ENCODE measurements around the gene GAGE12J.
"Not testable (repeated sequence)": the region's sequence is repeated elsewhere in the genome, so short reads cannot be mapped to it uniquely, and the experiment has no call there.

Gene GAGE12J

DNA sequence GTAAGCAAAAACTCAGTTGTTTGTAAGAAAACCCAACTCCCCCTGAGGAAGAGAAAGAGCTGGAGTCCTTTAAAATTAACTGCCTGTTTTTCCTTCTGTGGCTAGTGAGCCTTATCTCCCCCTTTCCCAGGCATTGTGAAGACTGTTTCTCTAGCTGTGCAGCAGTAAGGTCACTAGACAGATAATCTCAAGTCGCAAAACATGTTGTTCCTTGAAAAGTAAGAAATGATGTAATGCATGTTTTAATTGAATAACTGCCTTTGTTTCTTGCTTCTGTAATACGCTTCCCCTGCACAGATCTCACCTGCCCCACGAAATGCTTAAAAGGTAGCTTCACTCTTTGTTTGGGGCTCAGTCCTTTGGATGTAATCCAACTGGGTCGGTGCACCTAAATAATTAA lies 5.8 kb upstream of the GAGE12J start:
- H3K9me3 ChIP-seq (ENCODE audit: low read length) = no peaks in the 10 kb centered on the region
- no peak overlapping the region for H3K4me2 ChIP-seq (ENCODE audit: low read length)
- no peak overlapping the region for H3K9ac ChIP-seq (ENCODE audit: low read length)
- no peak overlapping the region for H2AFZ ChIP-seq (ENCODE audit: low read length)
- H3F3A ChIP-seq (ENCODE audit: insufficient read depth, low read length) = no peaks in the 10 kb centered on the region
- H3K79me2 ChIP-seq (ENCODE audit: insufficient read depth, low read length) = no peaks in the 10 kb centered on the region
- H4K20me1 ChIP-seq (ENCODE audit: insufficient read depth, low read length) = no peaks in the 10 kb centered on the region
- no peaks in the 10 kb centered on the region for H3K36me3 ChIP-seq (ENCODE audit: insufficient read depth, low read length)
- H3K4me3 ChIP-seq (ENCODE audit: low read depth, low read length, poor library complexity, severe bottlenecking) = no peak overlapping the region
- no peaks in the 10 kb centered on the region for H3K9me2 ChIP-seq (ENCODE audit: low read depth, low read length)
- H3K27me3 ChIP-seq (ENCODE audit: insufficient read depth, low read length) = no peaks in the 10 kb centered on the region
- no peak overlapping the region for H3K27ac ChIP-seq (ENCODE audit: low read depth, low read length, poor library complexity, severe bottlenecking)
- H3K4me1 ChIP-seq (ENCODE audit: insufficient read depth, low read length, severe bottlenecking) = no peaks in the 10 kb centered on the region
- no peak for TF ChIP-seq EZH2 (IDR thresholded peaks at IDR 0.05; ENCODE audit: borderline replicate concordance, low read length)
- TF ChIP-seq, protein P1, sequence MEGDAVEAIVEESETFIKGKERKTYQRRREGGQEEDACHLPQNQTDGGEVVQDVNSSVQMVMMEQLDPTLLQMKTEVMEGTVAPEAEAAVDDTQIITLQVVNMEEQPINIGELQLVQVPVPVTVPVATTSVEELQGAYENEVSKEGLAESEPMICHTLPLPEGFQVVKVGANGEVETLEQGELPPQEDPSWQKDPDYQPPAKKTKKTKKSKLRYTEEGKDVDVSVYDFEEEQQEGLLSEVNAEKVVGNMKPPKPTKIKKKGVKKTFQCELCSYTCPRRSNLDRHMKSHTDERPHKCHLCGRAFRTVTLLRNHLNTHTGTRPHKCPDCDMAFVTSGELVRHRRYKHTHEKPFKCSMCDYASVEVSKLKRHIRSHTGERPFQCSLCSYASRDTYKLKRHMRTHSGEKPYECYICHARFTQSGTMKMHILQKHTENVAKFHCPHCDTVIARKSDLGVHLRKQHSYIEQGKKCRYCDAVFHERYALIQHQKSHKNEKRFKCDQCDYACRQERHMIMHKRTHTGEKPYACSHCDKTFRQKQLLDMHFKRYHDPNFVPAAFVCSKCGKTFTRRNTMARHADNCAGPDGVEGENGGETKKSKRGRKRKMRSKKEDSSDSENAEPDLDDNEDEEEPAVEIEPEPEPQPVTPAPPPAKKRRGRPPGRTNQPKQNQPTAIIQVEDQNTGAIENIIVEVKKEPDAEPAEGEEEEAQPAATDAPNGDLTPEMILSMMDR (IDR thresholded peaks at IDR 0.05; ENCODE audit: low read length) = no peak

DNA sequence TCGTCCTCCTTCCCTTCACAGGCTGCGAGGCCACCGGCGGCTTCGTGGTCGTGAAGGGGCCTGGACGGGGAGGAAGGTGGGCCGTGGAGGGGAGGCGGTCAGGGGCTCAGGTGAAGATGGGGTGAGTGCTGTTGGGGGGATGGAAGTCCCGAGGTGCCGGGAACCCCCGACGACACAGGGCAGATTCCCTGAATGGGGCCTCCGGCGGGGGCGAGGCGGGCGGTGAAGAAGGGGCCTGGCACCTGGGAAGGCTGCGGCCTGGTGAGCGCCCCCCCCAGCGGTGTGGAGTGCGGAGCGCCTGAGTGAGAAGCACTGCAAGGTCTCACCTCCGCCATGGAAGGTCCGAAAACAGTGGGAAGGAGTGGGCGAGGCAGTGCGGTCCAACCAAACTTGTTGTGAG lies 429 bp downstream of the GAGE12J start:
- not testable (repeated sequence) for H3F3A ChIP-seq (ENCODE audit: insufficient read depth, low read length); H3K4me3 ChIP-seq (ENCODE audit: low read depth, low read length, poor library complexity, severe bottlenecking); H3K27ac ChIP-seq (ENCODE audit: low read depth, low read length, poor library complexity, severe bottlenecking); H3K9me2 ChIP-seq (ENCODE audit: low read depth, low read length); H4K20me1 ChIP-seq (ENCODE audit: insufficient read depth, low read length); H3K9ac ChIP-seq (ENCODE audit: low read length); H2AFZ ChIP-seq (ENCODE audit: low read length); H3K27me3 ChIP-seq (ENCODE audit: insufficient read depth, low read length); H3K4me2 ChIP-seq (ENCODE audit: low read length); H3K79me2 ChIP-seq (ENCODE audit: insufficient read depth, low read length); H3K4me1 ChIP-seq (ENCODE audit: insufficient read depth, low read length, severe bottlenecking); H3K9me3 ChIP-seq (ENCODE audit: low read length); H3K36me3 ChIP-seq (ENCODE audit: insufficient read depth, low read length)

DNA sequence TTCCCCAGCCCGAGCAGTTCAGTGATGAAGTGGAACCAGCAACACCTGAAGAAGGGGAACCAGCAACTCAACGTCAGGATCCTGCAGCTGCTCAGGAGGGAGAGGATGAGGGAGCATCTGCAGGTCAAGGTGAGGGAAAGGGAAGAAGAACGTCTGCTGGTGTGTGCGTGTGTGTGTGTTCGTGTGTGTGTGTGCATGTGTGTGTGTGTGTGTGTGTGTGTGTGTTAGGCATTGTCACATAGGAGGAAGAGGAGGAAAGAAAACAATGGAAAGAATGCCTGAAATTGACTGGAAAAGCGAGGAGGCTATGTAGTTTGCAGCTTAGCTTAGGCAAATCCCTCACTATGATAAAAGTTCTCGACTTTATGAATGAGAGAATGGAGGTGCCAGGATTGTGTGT lies 1.9 kb downstream of the GAGE12J start:
- H3K36me3 ChIP-seq (ENCODE audit: insufficient read depth, low read length); H3K27me3 ChIP-seq (ENCODE audit: insufficient read depth, low read length); H3K27ac ChIP-seq (ENCODE audit: low read depth, low read length, poor library complexity, severe bottlenecking); H3K4me1 ChIP-seq (ENCODE audit: insufficient read depth, low read length, severe bottlenecking); H3K79me2 ChIP-seq (ENCODE audit: insufficient read depth, low read length); H2AFZ ChIP-seq (ENCODE audit: low read length); H3K9me2 ChIP-seq (ENCODE audit: low read depth, low read length); H4K20me1 ChIP-seq (ENCODE audit: insufficient read depth, low read length); H3K4me3 ChIP-seq (ENCODE audit: low read depth, low read length, poor library complexity, severe bottlenecking); H3K9ac ChIP-seq (ENCODE audit: low read length); H3K4me2 ChIP-seq (ENCODE audit: low read length); H3F3A ChIP-seq (ENCODE audit: insufficient read depth, low read length); H3K9me3 ChIP-seq (ENCODE audit: low read length): not testable (repeated sequence)

DNA sequence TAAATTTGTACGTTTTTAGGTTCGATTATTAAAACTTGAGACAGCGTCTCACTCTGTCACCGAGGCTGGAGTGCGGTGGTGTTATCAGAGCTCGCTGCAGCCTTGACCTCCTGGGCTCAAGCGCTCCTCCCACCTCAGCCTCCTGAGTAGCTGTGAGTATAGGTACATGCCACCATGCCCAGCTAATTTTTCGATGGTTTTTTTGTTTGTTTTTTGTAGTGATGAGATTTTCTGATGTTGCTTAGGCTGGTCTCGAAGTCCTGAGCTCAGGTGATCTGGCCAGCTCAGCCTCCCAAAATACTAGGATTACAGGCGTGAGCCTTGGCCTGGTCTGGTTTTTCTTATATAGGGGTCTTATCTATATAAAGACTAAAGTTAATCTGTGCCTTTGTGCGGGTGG lies 8.6 kb downstream of the GAGE12J start:
- H3K36me3 ChIP-seq (ENCODE audit: insufficient read depth, low read length); H3K4me3 ChIP-seq (ENCODE audit: low read depth, low read length, poor library complexity, severe bottlenecking); H3K9ac ChIP-seq (ENCODE audit: low read length); H3K79me2 ChIP-seq (ENCODE audit: insufficient read depth, low read length); H4K20me1 ChIP-seq (ENCODE audit: insufficient read depth, low read length); H3K27me3 ChIP-seq (ENCODE audit: insufficient read depth, low read length); H2AFZ ChIP-seq (ENCODE audit: low read length); H3K9me3 ChIP-seq (ENCODE audit: low read length); H3K4me1 ChIP-seq (ENCODE audit: insufficient read depth, low read length, severe bottlenecking); H3K27ac ChIP-seq (ENCODE audit: low read depth, low read length, poor library complexity, severe bottlenecking); H3K4me2 ChIP-seq (ENCODE audit: low read length); H3K9me2 ChIP-seq (ENCODE audit: low read depth, low read length); H3F3A ChIP-seq (ENCODE audit: insufficient read depth, low read length): not testable (repeated sequence)

DNA sequence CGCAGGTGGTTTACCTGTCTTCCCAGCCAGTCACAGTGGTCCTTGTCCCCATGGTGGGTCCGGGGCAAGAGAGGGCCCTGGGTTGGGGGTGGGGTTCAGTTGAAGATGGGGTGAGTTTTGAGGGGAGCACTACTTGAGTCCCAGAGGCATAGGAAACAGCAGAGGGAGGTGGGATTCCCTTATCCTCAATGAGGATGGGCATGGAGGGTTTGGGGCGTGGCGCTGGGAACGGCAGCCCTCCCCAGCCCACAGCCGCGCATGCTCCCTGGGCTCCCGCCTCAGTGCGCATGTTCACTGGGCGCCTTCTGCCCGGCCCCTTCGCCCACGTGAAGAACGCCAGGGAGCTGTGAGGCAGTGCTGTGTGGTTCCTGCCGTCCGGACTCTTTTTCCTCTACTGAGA lies 9.4 kb downstream of the GAGE12J start, which contains the start of gene GAGE13:
TSS of gene GAGE13 (plus strand) at position 301 of the 400 bp plus-strand sequence. CDS start 1,156 bp downstream, outside the sequence.
- not testable (repeated sequence) for H3K79me2 ChIP-seq (ENCODE audit: insufficient read depth, low read length); H3K4me1 ChIP-seq (ENCODE audit: insufficient read depth, low read length, severe bottlenecking); H3K36me3 ChIP-seq (ENCODE audit: insufficient read depth, low read length); H4K20me1 ChIP-seq (ENCODE audit: insufficient read depth, low read length); H3K27me3 ChIP-seq (ENCODE audit: insufficient read depth, low read length); H2AFZ ChIP-seq (ENCODE audit: low read length); H3F3A ChIP-seq (ENCODE audit: insufficient read depth, low read length); H3K4me2 ChIP-seq (ENCODE audit: low read length); H3K9me2 ChIP-seq (ENCODE audit: low read depth, low read length); H3K27ac ChIP-seq (ENCODE audit: low read depth, low read length, poor library complexity, severe bottlenecking); H3K4me3 ChIP-seq (ENCODE audit: low read depth, low read length, poor library complexity, severe bottlenecking); H3K9ac ChIP-seq (ENCODE audit: low read length); H3K9me3 ChIP-seq (ENCODE audit: low read length)

DNA sequence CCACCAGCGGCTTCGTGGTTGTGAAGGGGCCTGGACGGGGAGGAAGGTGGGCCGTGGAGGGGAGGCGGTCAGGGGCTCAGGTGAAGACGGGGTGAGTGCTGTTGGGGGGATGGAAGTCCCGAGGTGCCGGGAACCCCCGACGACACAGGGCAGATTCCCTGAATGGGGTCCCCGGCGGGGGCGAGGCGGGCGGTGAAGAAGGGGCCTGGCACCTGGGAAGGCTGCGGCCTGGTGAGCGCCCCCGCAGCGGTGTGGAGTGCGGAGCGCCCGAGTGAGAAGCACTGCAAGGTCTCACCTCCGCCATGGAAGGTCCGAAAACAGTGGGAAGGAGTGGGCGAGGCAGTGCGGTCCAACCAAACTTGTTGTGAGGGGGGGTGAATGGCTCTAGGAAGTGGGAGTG lies 10.0 kb downstream of the GAGE12J start:
- H3K4me2 ChIP-seq (ENCODE audit: low read length); H3F3A ChIP-seq (ENCODE audit: insufficient read depth, low read length); H3K4me1 ChIP-seq (ENCODE audit: insufficient read depth, low read length, severe bottlenecking); H3K27ac ChIP-seq (ENCODE audit: low read depth, low read length, poor library complexity, severe bottlenecking); H3K9me3 ChIP-seq (ENCODE audit: low read length); H3K27me3 ChIP-seq (ENCODE audit: insufficient read depth, low read length); H2AFZ ChIP-seq (ENCODE audit: low read length); H3K9ac ChIP-seq (ENCODE audit: low read length); H3K36me3 ChIP-seq (ENCODE audit: insufficient read depth, low read length); H3K79me2 ChIP-seq (ENCODE audit: insufficient read depth, low read length); H3K9me2 ChIP-seq (ENCODE audit: low read depth, low read length); H4K20me1 ChIP-seq (ENCODE audit: insufficient read depth, low read length); H3K4me3 ChIP-seq (ENCODE audit: low read depth, low read length, poor library complexity, severe bottlenecking): not testable (repeated sequence)

DNA sequence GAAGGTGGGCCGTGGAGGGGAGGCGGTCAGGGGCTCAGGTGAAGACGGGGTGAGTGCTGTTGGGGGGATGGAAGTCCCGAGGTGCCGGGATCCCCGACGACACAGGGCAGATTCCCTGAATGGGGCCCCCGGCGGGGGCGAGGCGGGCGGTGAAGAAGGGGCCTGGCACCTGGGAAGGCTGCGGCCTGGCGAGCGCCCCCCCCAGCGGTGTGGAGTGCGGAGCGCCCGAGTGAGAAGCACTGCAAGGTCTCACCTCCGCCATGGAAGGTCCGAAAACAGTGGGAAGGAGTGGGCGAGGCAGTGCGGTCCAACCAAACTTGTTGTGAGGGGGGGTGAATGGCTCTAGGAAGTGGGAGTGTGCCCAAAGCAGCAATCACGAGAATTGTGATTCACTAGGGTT lies 19.6 kb downstream of the GAGE12J start:
- not testable (repeated sequence) for H3K4me1 ChIP-seq (ENCODE audit: insufficient read depth, low read length, severe bottlenecking); H3K4me2 ChIP-seq (ENCODE audit: low read length); H3K4me3 ChIP-seq (ENCODE audit: low read depth, low read length, poor library complexity, severe bottlenecking); H2AFZ ChIP-seq (ENCODE audit: low read length); H3K9ac ChIP-seq (ENCODE audit: low read length); H3K27me3 ChIP-seq (ENCODE audit: insufficient read depth, low read length); H3K27ac ChIP-seq (ENCODE audit: low read depth, low read length, poor library complexity, severe bottlenecking); H3K9me3 ChIP-seq (ENCODE audit: low read length); H3K79me2 ChIP-seq (ENCODE audit: insufficient read depth, low read length); H4K20me1 ChIP-seq (ENCODE audit: insufficient read depth, low read length); H3F3A ChIP-seq (ENCODE audit: insufficient read depth, low read length); H3K9me2 ChIP-seq (ENCODE audit: low read depth, low read length); H3K36me3 ChIP-seq (ENCODE audit: insufficient read depth, low read length)

Data from OCI-LY1 (cell line).